Aorta (tissue), 5 donors: ENCODE results near the gene TEX54. TPM values are rescaled to one million over a fixed set of nuclear protein-coding genes. Genes with fewer than 3 reads are reported as not detected.

Experiments used
- ATAC-seq: fragments of 200-7000 bp; cut with Tn5 transposase; one replicate; pipeline ENCODE4 v1.9.1; 2022; ENCODE audit warnings: moderate library complexity; ENCODE audit not compliant: low FRiP score
- DNase-seq, 2 donors: peaks; one replicate each; pipeline ENCODE4 v3.0.0-alpha.2; 2020
- H3K27ac ChIP-seq, 2 donors: one replicate each; pipeline ENCODE4 v1.5.1; 2013; ENCODE audit warnings: low read length in 2 of 2, mild to moderate bottlenecking in 2 of 2, moderate library complexity in 2 of 2, control low read depth in 1 of 2, inconsistent platforms in 1 of 2, low read depth in 1 of 2
- H3K27me3 ChIP-seq, 2 donors: one replicate each; pipeline ENCODE4 v1.6.1; 2013; ENCODE audit warnings: control low read depth in 1 of 2, low read length in 1 of 2, mild to moderate bottlenecking in 1 of 2, moderate library complexity in 1 of 2; ENCODE audit not compliant: insufficient read depth in 2 of 2, control insufficient read depth in 1 of 2
- H3K36me3 ChIP-seq, 2 donors: one replicate each; pipeline ENCODE4 v1.6.1; 2013; ENCODE audit warnings: control low read depth in 1 of 2, low read length in 1 of 2, mild to moderate bottlenecking in 1 of 2; ENCODE audit not compliant: insufficient read depth in 2 of 2, control insufficient read depth in 1 of 2
- H3K4me1 ChIP-seq, 2 donors: one replicate each; pipeline ENCODE4 v1.6.1; 2013; ENCODE audit warnings: low read length in 2 of 2, control low read depth in 1 of 2, mild to moderate bottlenecking in 1 of 2, moderate library complexity in 1 of 2; ENCODE audit not compliant: insufficient read depth in 2 of 2, control insufficient read depth in 1 of 2
- H3K4me3 ChIP-seq, 2 donors: one replicate each; pipeline ENCODE4 v1.5.1; 2013; ENCODE audit warnings: low read length in 2 of 2, control low read depth in 1 of 2, mild to moderate bottlenecking in 1 of 2
- H3K9me3 ChIP-seq: one replicate; pipeline ENCODE4 v1.6.1; 2013; ENCODE audit warnings: mild to moderate bottlenecking, low read length; ENCODE audit not compliant: control insufficient read depth
- WGBS, 2 donors: extraction: QIAGEN DNeasy Blood & Tissue Kit; methylation state at CpG; one replicate each; pipeline ENCODE4 v1.1.7; 2013; 5-methylcytosine and 5-hydroxymethylcytosine counted together
- intact Hi-C, 2 donors: fragments of 100-400 bp; cut with DNase I; formaldehyde crosslinking; loops; one replicate each; pipeline versions ENCODE4 v1.14.2 to v1.15.0; 2022
- polyA plus RNA-seq, 2 donors: library from polyadenylated mRNA; stranded (reverse); fragments of 200-250 nt; gene quantifications; one replicate each; pipeline ENCODE4 v1.2.3, GENCODE V29; 2013
- total RNA-seq, 2 donors: library from RNA; stranded (reverse); fragmentation: NEBNext Ultra II Directional; extraction: Animal tissue kit (Norgen Biotek cat#: 25700); gene quantifications; one replicate each; pipeline ENCODE4 v1.2.1, GENCODE V29; 2021
- donor health status: healthy with polysubstance abuse.
- donor health status: Bipolar disorder and iron deficiency.
- donor health status: DM: no; HTN: no; CAD: no.
- donor health status: DM: no; HTN: no; CAD: no.
- donor health status: DM: yes; HTN: yes; CAD: no.

The TEX54 gene
- total and polyA plus RNA-seq, 4 donors = 5.5 TPM; not detected in 3

DNA sequence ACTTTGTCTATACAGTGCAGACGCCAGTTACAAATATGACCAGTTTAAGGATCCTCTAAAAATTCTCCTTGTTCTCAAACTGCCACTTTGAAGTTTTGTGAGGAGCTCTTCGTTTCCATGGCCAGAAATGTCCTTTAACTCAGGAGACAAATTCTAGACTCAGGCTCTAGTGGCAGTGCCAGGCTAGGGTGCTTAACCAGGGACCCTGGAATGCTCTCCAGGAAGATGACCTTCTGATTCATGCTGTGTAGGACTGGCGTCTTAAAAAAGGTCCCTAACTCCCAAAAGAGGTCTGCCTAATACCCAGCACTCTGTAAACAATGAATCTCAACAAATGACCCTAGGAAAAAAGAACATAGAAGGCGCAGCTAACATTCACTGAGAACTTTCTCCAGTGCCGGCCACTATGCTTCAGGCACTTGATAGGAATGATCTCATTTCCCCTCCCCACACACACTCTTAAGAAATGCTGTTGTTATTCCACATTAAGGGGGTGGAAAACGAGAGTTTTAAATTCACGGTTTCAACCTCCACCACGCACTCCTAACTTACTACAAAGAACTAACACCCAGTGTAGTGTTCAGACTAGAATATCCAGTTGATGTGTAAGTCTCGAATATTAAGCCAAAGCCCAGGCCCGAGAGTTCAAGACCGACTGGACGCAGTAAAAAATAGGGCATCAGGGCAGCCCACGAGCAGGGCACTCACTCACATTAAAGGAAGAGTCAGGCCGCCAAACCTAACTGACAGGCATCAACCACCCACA is 28.1 kb downstream of the TEX54 start:
- Histone ChIP-seq H3K27ac (peak overlapping the region in 1 of 2 donors; percentile 79), H3K4me3 (peak overlapping the region; percentile 94 to 97), H3K4me1 (peaks cover 0 to 2% of the 10 kb centered on the region in 2 donors), H3K27me3 (peaks cover 0 to 1% of the 10 kb centered on the region in 2 donors), H3K9me3 (no peaks in the 10 kb centered on the region), H3K36me3 (peaks cover 0 to 17% of the 10 kb centered on the region in 2 donors)
- no peak for DNase-seq
- intact Hi-C loops = loop anchor here in 1 of 2 donors (1.0 kb wide), 1 partner anchor 28 kb away; the partner anchor contains the start of genes STX5 and TEX54
- no peak for ATAC-seq
- 0 to 1% methylated on average over 14 of the region's 14 CpGs for WGBS, 2 donors

DNA sequence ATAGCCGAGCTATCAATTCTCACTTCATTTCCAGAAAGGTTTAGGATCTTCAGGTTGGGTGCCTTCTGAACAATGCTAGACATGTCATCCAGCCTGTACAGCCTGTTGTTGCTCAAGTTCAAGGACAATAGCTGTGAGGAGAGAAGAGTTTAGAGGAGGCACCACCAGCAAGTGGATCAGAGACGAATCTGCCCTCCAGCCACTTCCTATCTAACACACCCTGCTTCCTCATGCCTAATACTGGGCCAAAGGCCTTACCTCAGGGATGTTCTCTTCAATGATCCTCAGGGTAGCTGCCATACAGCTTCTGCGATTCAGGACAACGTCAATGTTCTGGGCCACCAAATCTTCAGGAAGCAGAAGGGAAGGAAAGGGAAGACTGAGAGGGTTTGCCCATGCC is 31.6 kb downstream of the TEX54 start:
- no peak overlapping the region for H3K27ac ChIP-seq
- H3K4me1 ChIP-seq = peaks cover 0 to 2% of the 10 kb centered on the region in 2 donors
- intact Hi-C loops = no loop called here
- 82% methylated on average over 4 of the region's 4 CpGs for WGBS, 2 donors
- H3K36me3 ChIP-seq = peaks cover 0 to 18% of the 10 kb centered on the region in 2 donors
- peaks cover 0 to 1% of the 10 kb centered on the region in 2 donors for H3K27me3 ChIP-seq
- H3K4me3 ChIP-seq = no peak overlapping the region
- ATAC-seq (no peak), DNase-seq (no peak)
- H3K9me3 ChIP-seq = no peaks in the 10 kb centered on the region

DNA sequence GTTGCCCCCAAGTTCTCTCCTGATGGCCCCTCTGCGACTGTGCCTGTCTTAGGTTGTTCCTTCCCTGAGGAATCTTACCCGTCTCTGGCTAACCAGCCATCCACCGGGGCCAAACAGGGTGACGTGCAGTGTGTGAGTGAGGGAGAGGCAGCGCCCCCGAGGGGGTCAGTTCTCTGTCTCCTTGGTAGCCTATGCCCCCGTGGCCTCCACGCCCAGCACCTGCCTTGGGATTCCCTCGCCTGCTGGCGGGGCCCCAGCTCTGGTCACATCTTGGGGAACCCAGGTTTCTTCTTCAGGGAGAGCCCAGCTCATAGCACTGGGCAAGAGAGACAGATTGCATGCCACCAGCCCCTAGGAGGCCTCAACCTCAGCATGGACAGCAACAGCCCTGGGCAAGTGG is 33.2 kb downstream of the TEX54 start:
- H3K4me3 ChIP-seq = no peak overlapping the region
- DNase-seq (no peak), ATAC-seq (no peak)
- WGBS, 2 donors = 86 to 90% methylated on average over 10 of the region's 10 CpGs
- H3K4me1 ChIP-seq = peaks cover 0 to 2% of the 10 kb centered on the region in 2 donors
- no peaks in the 10 kb centered on the region for H3K9me3 ChIP-seq
- no peak overlapping the region for H3K27ac ChIP-seq
- H3K36me3 ChIP-seq = peaks cover 0 to 21% of the 10 kb centered on the region in 2 donors
- intact Hi-C loops = no loop called here
- H3K27me3 ChIP-seq = no peaks in the 10 kb centered on the region

DNA sequence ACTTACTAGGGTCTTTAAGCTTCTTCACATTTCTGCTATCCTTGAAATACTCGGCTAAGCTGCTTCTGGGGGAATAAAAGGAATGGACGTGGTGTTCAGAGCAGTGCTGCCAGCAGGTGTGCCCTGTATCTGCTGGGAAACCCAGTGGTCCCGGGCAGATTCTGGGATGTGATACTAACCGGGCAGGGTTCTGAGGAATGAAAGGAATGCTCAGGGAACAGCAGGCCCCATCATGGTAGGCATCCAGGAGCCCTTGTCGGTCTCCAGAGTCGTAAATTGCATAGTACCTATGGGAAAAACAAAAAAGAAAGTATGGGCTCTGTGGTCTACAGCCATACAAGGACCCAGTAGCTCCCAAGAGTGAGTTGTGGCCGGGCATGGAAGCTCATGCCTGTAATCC is 36.4 kb downstream of the TEX54 start:
- intact Hi-C loops = no loop called here
- H3K36me3 ChIP-seq = peaks cover 0 to 16% of the 10 kb centered on the region in 2 donors
- H3K9me3 ChIP-seq = no peaks in the 10 kb centered on the region
- WGBS, 2 donors = 76 to 78% methylated on average over 7 of the region's 7 CpGs
- no peaks in the 10 kb centered on the region for H3K27me3 ChIP-seq
- no peak for DNase-seq
- H3K4me3 ChIP-seq = no peak overlapping the region
- no peak for ATAC-seq
- no peak overlapping the region for H3K27ac ChIP-seq
- H3K4me1 ChIP-seq = no peaks in the 10 kb centered on the region

DNA sequence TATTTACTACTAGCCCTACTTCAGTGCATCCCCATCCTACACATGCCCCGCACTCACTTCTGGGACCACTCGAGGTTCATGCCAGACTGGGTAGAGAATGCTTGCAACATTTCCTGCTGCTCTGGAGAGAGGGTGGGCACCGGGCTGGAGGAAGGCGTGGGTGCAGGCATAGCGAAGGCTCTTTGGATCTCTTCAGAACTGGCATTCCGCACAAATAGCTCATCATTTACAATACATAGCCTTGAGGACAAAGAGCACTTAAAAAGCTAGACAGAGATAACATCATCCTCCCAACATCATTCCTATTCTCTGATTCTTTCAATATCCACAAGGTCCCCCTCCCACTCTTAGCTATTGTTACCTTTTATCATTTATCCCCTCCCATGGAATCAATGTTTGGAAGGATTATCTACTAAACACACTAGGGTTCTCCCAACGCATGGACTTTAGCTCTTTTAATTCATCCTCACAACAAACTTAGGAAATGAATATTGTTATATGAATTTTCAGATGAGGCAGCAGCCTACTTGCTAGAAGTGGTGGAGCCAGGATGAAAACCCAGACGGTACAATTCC is 38.4 kb downstream of the TEX54 start:
- ATAC-seq (no peak), DNase-seq (no peak)
- intact Hi-C loops = no loop called here
- Histone ChIP-seq H3K36me3 (peaks cover 0 to 5% of the 10 kb centered on the region in 2 donors), H3K4me3 (no peak overlapping the region), H3K9me3 (no peaks in the 10 kb centered on the region), H3K27ac (no peak overlapping the region), H3K4me1 (no peaks in the 10 kb centered on the region), H3K27me3 (no peaks in the 10 kb centered on the region)
- WGBS, 2 donors = 89 to 90% methylated on average over 8 of the region's 8 CpGs

DNA sequence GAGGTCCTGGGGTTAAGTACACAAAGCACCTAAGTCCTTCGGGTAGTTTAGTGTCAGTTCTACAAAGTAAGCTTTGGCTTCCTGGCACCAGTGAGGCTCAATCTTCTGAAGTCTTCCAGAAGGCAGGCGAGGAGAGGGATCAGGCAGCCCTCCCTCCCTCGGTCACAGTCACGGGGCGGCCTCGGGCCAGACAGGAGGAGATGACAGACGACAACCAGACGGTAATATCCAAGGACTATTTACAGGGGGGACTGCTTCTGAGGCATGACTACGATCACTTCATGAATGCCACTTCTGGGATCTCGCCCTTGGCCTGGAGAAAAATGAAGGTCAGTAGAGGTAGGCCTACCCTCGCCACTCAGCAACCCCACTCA is 40.5 kb downstream of the TEX54 start:
- ATAC-seq = peak; percentile 34
- H3K9me3 ChIP-seq = no peaks in the 10 kb centered on the region
- H3K4me1 ChIP-seq = no peaks in the 10 kb centered on the region
- peak in 1 of 2 donors; percentile 62 for DNase-seq
- H3K4me3 ChIP-seq = no peak overlapping the region
- WGBS, 2 donors = 20 to 21% methylated on average over 11 of the region's 11 CpGs
- no peaks in the 10 kb centered on the region for H3K27me3 ChIP-seq
- intact Hi-C loops = no loop called here
- peak overlapping the region in 1 of 2 donors; percentile 91 for H3K27ac ChIP-seq
- peaks cover 0 to 5% of the 10 kb centered on the region in 2 donors for H3K36me3 ChIP-seq

DNA sequence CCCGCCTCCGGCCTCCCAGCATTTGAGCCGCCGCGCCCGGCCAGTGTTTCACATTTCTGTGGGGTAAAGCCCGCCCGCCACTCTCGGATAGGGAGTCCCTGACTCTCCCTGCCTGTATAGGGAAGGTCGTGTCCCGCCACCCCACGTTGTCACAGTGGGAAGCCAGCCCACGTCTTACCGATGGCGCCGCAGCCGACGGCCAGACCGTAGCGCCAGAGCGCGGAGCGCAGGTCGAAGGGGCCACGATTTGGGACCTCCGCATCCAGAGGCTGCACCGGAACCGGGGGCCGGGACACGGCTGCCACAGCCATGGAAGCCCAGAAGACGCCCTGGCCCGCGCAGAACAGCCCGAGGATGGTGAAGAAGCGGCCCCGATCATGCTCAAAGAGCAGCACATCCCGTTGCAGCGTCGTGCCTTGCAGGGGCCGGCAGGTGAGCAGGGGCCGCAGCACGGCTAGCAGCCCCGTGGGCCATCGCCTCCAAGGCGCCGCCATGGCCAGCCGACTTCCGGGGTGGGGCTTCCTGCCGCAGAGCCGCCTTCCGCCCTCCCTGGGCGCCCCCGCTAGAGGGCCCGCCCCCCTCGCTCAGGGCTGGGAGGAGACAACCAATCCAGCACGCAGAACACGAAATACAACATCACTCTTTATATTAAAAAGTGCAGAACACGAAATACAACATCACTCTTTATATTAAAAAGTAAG is 41.0 kb downstream of the TEX54 start, which contains the start of gene TMEM223:
TMEM223 (minus strand) TSS at position 506 of the 701 bp plus-strand sequence; CDS start at position 494, 12 bp downstream.
- Histone ChIP-seq H3K9me3 (no peaks in the 10 kb centered on the region), H3K4me3 (peak within 1 kb of the TSS; percentile 61 to 88), H3K27me3 (no peaks in the 10 kb centered on the region), H3K27ac (peak within 1 kb of the TSS in 1 of 2 donors; percentile 91), H3K4me1 (no peaks in the 10 kb centered on the region), H3K36me3 (peaks cover 0 to 5% of the 10 kb centered on the region in 2 donors)
- peak; percentile 94 for ATAC-seq
- 0 to 1% methylated on average over 47 to 58 of the region's 58 CpGs for WGBS, 2 donors
- intact Hi-C loops = no loop called here
- DNase-seq = peak; percentile 93 to 96

DNA sequence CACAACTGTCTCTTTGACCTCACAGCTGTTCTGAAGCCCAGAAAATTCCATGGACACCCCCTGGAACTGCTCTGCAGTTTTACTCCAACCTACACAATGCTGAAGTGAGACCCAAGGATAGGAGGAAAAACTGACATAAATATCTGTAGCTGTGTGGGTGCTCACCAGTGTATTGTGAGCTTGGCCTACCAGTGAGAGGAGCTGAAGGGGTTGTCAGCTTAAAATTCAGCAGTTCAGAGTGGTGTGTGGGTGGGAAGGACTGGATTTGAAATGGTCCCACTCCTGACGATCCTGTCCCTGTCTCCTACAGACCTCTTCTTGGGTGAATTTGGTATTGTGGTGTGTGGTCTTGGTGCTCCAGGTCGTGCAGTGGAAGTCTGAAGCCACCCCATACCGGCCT is 43.1 kb downstream of the TEX54 start:
- no peak for DNase-seq
- peaks cover 0 to 2% of the 10 kb centered on the region in 2 donors for H3K36me3 ChIP-seq

More for the DNA sequence above, 43.1 kb downstream of the TEX54 start:
- intact Hi-C loops = loop anchor here in 1 of 2 donors (5.0 kb wide), 2 partner anchors 43 to 93 kb away; partner anchors contain the start of genes SLC3A2, STX5 and TEX54
- Histone ChIP-seq H3K9me3 (no peaks in the 10 kb centered on the region), H3K27ac (no peak overlapping the region), H3K27me3 (no peaks in the 10 kb centered on the region), H3K4me3 (no peak overlapping the region), H3K4me1 (no peaks in the 10 kb centered on the region)
- 65 to 80% methylated on average over 3 of the region's 3 CpGs for WGBS, 2 donors
- ATAC-seq = no peak
